MM.1S (cell line): ENCODE measurements around the gene SLC6A11.

ENCODE experiments used
- CTCF ChIP-seq: fragments of 300-600 bp; sonication (generic); IDR thresholded peaks from 2 replicates; pipeline ENCODE4 v1.5.1; 2016; ENCODE audit warnings: antibody characterized with exemption, low read length, mixed read lengths
- EZH2 ChIP-seq: fragments of 300-600 bp; sonication (generic); optimal IDR thresholded peaks from 2 replicates; pipeline ENCODE3; 2017; ENCODE audit warnings: low read depth, mild to moderate bottlenecking, antibody characterized with exemption, low read length, mixed read lengths
- EZH2phosphoT487 ChIP-seq: fragments of 300-600 bp; sonication (generic); IDR thresholded peaks from 2 replicates; pipeline ENCODE4 v1.6.1; 2018; ENCODE audit warnings: antibody characterized with exemption, low read length

GRCh38 chr3:10810376-10810775 is 5.7 kb upstream of the SLC6A11 start:
- no peak for TF ChIP-seq CTCF
- no peak for TF ChIP-seq EZH2
- no peak for TF ChIP-seq EZH2phosphoT487
